ENCODE results near the gene PRSS57.
A peak's percentile ranks its signal among the peaks of the same experiment; 100 is the strongest.

PRSS57 gene

DNA sequence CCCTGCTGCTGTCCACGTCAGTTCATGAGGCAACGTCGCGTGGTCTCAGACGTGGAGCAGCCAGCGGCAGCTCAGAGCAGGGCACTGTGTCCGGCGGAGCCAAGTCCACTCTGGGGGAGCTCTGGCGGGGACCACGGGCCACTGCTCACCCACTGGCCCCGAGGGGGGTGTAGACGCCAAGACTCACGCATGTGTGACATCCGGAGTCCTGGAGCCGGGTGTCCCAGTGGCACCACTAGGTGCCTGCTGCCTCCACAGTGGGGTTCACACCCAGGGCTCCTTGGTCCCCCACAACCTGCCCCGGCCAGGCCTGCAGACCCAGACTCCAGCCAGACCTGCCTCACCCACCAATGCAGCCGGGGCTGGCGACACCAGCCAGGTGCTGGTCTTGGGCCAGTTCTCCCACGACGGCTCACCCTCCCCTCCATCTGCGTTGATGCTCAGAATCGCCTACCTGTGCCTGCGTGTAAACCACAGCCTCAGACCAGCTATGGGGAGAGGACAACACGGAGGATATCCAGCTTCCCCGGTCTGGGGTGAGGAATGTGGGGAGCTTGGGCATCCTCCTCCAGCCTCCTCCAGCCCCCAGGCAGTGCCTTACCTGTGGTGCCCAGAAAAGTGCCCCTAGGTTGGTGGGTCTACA is 12.5 kb downstream of the PRSS57 start:
- no peak overlapping the region for H3K9ac ChIP-seq (ENCODE audit: low read length)
- H3K4me1 ChIP-seq (ENCODE audit: low read length), result peaks cover 9% of the 10 kb centered on the region
- no peak overlapping the region for H3K4me2 ChIP-seq (ENCODE audit: low read length)
- H3K4me3 ChIP-seq (ENCODE audit: low read length), result no peak overlapping the region
- H2AFZ ChIP-seq (ENCODE audit: low read depth, low read length), result no peak overlapping the region
- no peaks in the 10 kb centered on the region for H3K36me3 ChIP-seq (replicated peaks; ENCODE audit: low read depth, low read length)
- H3K27ac ChIP-seq (ENCODE audit: low read length), result no peak overlapping the region
- H3K79me2 ChIP-seq (ENCODE audit: low read length), result peaks cover 9% of the 10 kb centered on the region
- peaks cover 3% of the 10 kb centered on the region; the same call in 1 of the 2 replicates for H4K20me1 ChIP-seq (ENCODE audit: insufficient read depth, low read length)
- no peaks in the 10 kb centered on the region for H3K27me3 ChIP-seq (ENCODE audit: low read depth, low read length)
- H3K9me3 ChIP-seq (ENCODE audit: insufficient read depth, low read length), result no peaks in the 10 kb centered on the region
- TF ChIP-seq, protein P1, sequence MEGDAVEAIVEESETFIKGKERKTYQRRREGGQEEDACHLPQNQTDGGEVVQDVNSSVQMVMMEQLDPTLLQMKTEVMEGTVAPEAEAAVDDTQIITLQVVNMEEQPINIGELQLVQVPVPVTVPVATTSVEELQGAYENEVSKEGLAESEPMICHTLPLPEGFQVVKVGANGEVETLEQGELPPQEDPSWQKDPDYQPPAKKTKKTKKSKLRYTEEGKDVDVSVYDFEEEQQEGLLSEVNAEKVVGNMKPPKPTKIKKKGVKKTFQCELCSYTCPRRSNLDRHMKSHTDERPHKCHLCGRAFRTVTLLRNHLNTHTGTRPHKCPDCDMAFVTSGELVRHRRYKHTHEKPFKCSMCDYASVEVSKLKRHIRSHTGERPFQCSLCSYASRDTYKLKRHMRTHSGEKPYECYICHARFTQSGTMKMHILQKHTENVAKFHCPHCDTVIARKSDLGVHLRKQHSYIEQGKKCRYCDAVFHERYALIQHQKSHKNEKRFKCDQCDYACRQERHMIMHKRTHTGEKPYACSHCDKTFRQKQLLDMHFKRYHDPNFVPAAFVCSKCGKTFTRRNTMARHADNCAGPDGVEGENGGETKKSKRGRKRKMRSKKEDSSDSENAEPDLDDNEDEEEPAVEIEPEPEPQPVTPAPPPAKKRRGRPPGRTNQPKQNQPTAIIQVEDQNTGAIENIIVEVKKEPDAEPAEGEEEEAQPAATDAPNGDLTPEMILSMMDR (IDR thresholded peaks at IDR 0.05; ENCODE audit: low read depth, low read length), result no peak
- no peak for TF ChIP-seq EZH2phosphoT487 (IDR thresholded peaks at IDR 0.05; ENCODE audit: low read depth)

- peak overlapping the region; percentile 74; the same call in 1 of the 2 replicates for H3K9ac ChIP-seq (ENCODE audit: low read length)
- H4K20me1 ChIP-seq (ENCODE audit: insufficient read depth, low read length), result peaks cover 3% of the 10 kb centered on the region; the same call in 1 of the 2 replicates
Observed at GRCh38 chr19:681029-682019, 13.9 kb downstream of the PRSS57 start.

GRCh38 chr19:680287-681028 is 14.8 kb downstream of the PRSS57 start:
- H3K4me1 ChIP-seq (ENCODE audit: low read length), result peaks cover 9% of the 10 kb centered on the region
- no peaks in the 10 kb centered on the region for H3K9me3 ChIP-seq (ENCODE audit: insufficient read depth, low read length)
- peaks cover 9% of the 10 kb centered on the region for H3K79me2 ChIP-seq (ENCODE audit: low read length)
- peak overlapping the region; percentile 85 for H3K4me3 ChIP-seq (ENCODE audit: low read length)
- H3K9ac ChIP-seq (ENCODE audit: low read length), result peak overlapping the region; percentile 96
- peak overlapping the region; percentile 78 for H3K27ac ChIP-seq (ENCODE audit: low read length)
- TF ChIP-seq, protein P1 (IDR thresholded peaks at IDR 0.05; ENCODE audit: low read depth, low read length), result peak; percentile 50
- TF ChIP-seq EZH2phosphoT487 (IDR thresholded peaks at IDR 0.05; ENCODE audit: low read depth), result no peak
- no peaks in the 10 kb centered on the region for H3K36me3 ChIP-seq (replicated peaks; ENCODE audit: low read depth, low read length)
- H2AFZ ChIP-seq (ENCODE audit: low read depth, low read length), result peak overlapping the region; percentile 94; the same call in 1 of the 2 replicates
- H4K20me1 ChIP-seq (ENCODE audit: insufficient read depth, low read length), result peaks cover 3% of the 10 kb centered on the region; the same call in 1 of the 2 replicates
- peak overlapping the region; percentile 95 for H3K4me2 ChIP-seq (ENCODE audit: low read length)
- H3K27me3 ChIP-seq (ENCODE audit: low read depth, low read length), result no peaks in the 10 kb centered on the region

More at GRCh38 chr19:681029-682019, 13.9 kb downstream of the PRSS57 start:
- Histone ChIP-seq H3K9me3 (ENCODE audit: insufficient read depth, low read length) (no peaks in the 10 kb centered on the region), H3K4me3 (ENCODE audit: low read length) (peak overlapping the region; percentile 83), H3K4me2 (ENCODE audit: low read length) (peak overlapping the region; percentile 78), H3K4me1 (ENCODE audit: low read length) (peaks cover 9% of the 10 kb centered on the region), H2AFZ (ENCODE audit: low read depth, low read length) (no peak overlapping the region), H3K79me2 (ENCODE audit: low read length) (peaks cover 9% of the 10 kb centered on the region), H3K36me3 (replicated peaks; ENCODE audit: low read depth, low read length) (no peaks in the 10 kb centered on the region), H3K27me3 (ENCODE audit: low read depth, low read length) (no peaks in the 10 kb centered on the region), H3K27ac (ENCODE audit: low read length) (peak overlapping the region; percentile 69)
- TF ChIP-seq EZH2phosphoT487 (IDR thresholded peaks at IDR 0.05; ENCODE audit: low read depth), result no peak
- TF ChIP-seq, protein P1 (IDR thresholded peaks at IDR 0.05; ENCODE audit: low read depth, low read length), result no peak

All from OCI-LY3 (cell line).